SU-DHL-6 (cell line): ENCODE measurements around the gene PUSL1.

Experiments used
- EZH2phosphoT487 ChIP-seq: fragments of 200-600 bp; sonication (generic), shearing (Covaris generic); conservative IDR thresholded peaks from 2 replicates; pipeline ENCODE4 v1.6.1; 2018; ENCODE audit warnings: mild to moderate bottlenecking, antibody characterized with exemption, low read length, moderate library complexity, mixed read lengths
- TF ChIP-seq, protein P1 (sequence below): fragments of 200-600 bp; sonication (generic); IDR thresholded peaks from one replicate; pipeline ENCODE4 v1.5.1; 2017; ENCODE audit warnings: antibody characterized with exemption, mild to moderate bottlenecking, low read length, moderate library complexity; ENCODE audit not compliant: insufficient read depth, poor library complexity, severe bottlenecking

DNA sequence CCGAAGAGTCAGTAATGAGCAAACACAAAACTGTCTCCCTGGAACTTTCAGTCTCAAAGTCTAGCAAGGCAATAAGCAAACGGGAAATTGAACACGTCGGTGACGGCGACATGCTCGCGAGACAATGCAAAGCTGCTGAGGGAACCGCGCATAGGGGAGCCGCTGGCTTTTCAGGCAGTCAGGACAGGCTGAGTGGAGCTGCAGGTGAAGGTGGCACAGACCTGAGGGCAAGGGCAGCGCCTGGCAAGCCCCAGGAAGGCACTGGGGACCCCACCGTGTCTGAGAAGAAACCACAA lies 11.2 kb downstream of the PUSL1 start:
- TF ChIP-seq, protein P1, sequence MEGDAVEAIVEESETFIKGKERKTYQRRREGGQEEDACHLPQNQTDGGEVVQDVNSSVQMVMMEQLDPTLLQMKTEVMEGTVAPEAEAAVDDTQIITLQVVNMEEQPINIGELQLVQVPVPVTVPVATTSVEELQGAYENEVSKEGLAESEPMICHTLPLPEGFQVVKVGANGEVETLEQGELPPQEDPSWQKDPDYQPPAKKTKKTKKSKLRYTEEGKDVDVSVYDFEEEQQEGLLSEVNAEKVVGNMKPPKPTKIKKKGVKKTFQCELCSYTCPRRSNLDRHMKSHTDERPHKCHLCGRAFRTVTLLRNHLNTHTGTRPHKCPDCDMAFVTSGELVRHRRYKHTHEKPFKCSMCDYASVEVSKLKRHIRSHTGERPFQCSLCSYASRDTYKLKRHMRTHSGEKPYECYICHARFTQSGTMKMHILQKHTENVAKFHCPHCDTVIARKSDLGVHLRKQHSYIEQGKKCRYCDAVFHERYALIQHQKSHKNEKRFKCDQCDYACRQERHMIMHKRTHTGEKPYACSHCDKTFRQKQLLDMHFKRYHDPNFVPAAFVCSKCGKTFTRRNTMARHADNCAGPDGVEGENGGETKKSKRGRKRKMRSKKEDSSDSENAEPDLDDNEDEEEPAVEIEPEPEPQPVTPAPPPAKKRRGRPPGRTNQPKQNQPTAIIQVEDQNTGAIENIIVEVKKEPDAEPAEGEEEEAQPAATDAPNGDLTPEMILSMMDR, result no peak
- TF ChIP-seq EZH2phosphoT487, result no peak
